ELR (cell line): ENCODE data around the gene GFOD2.
"Not testable (repeated sequence)": the region's sequence is repeated elsewhere in the genome, so short reads cannot be mapped to it uniquely, and the experiment has no call there.

Experiments
- DNase-seq: peaks from one replicate; pipeline ENCODE4 v3.0.0-alpha.2; 2015; ENCODE audit warnings: low read depth

GFOD2 gene

GRCh38 chr16:67702130-67702529 is 17.0 kb downstream of the GFOD2 start:
- no peak for DNase-seq

- DNase-seq: no peak
Measured at GRCh38 chr16:67701420-67701819, 17.7 kb downstream of the GFOD2 start.

- no peak for DNase-seq
Measured at GRCh38 chr16:67699265-67699664, 19.9 kb downstream of the GFOD2 start.

- no peak for DNase-seq
Measured at GRCh38 chr16:67697422-67698185, 21.5 kb downstream of the GFOD2 start.

GRCh38 chr16:67694611-67695010 is 24.5 kb downstream of the GFOD2 start:
- no peak for DNase-seq

- not testable (repeated sequence) for DNase-seq
Measured at GRCh38 chr16:67693517-67694285, 25.4 kb downstream of the GFOD2 start.

GRCh38 chr16:67685388-67686112 is 33.6 kb downstream of the GFOD2 start:
- no peak for DNase-seq

- no peak for DNase-seq
Measured at GRCh38 chr16:67683767-67684166, 35.3 kb downstream of the GFOD2 start.

- DNase-seq: no peak
Measured at GRCh38 chr16:67679935-67680897, 38.9 kb downstream of the GFOD2 start.

GRCh38 chr16:67678354-67679023 is 40.6 kb downstream of the GFOD2 start:
- DNase-seq: no peak

- DNase-seq: no peak
Measured at GRCh38 chr16:67677712-67678111, 41.4 kb downstream of the GFOD2 start.

GRCh38 chr16:67676939-67677338 is 42.2 kb downstream of the GFOD2 start:
- no peak for DNase-seq

GRCh38 chr16:67676516-67676915 is 42.6 kb downstream of the GFOD2 start:
- no peak for DNase-seq

GRCh38 chr16:67675999-67676398 is 43.1 kb downstream of the GFOD2 start:
- no peak for DNase-seq

- no peak for DNase-seq
Measured at GRCh38 chr16:67675579-67675935, 43.6 kb downstream of the GFOD2 start.

- no peak for DNase-seq
Measured at GRCh38 chr16:67674851-67675578, 44.1 kb downstream of the GFOD2 start.

GRCh38 chr16:67673712-67674580 is 45.2 kb downstream of the GFOD2 start:
- DNase-seq: no peak

GRCh38 chr16:67672739-67673662 is 46.1 kb downstream of the GFOD2 start:
- DNase-seq: peak; percentile 80
